ENCODE data around the gene GIMAP5. TPM values are rescaled to one million over a fixed set of nuclear protein-coding genes. Genes with fewer than 3 reads are reported as not detected.

The GIMAP5 gene
- total RNA-seq, 1 donor from 2014 or later = not detected

- Mint-ChIP-seq H3K27ac (no peak overlapping the region), H3K4me3 (ENCODE audit: low read depth) (no peak overlapping the region), H3K36me3 (ENCODE audit: insufficient read depth) (no peaks in the 10 kb centered on the region), H3K27me3 (peaks cover 88% of the 10 kb centered on the region), H3K9me3 (ENCODE audit: low read depth) (no peaks in the 10 kb centered on the region), H3K4me1 (ENCODE audit: low read depth) (no peaks in the 10 kb centered on the region)
- TF ChIP-seq, protein P1, sequence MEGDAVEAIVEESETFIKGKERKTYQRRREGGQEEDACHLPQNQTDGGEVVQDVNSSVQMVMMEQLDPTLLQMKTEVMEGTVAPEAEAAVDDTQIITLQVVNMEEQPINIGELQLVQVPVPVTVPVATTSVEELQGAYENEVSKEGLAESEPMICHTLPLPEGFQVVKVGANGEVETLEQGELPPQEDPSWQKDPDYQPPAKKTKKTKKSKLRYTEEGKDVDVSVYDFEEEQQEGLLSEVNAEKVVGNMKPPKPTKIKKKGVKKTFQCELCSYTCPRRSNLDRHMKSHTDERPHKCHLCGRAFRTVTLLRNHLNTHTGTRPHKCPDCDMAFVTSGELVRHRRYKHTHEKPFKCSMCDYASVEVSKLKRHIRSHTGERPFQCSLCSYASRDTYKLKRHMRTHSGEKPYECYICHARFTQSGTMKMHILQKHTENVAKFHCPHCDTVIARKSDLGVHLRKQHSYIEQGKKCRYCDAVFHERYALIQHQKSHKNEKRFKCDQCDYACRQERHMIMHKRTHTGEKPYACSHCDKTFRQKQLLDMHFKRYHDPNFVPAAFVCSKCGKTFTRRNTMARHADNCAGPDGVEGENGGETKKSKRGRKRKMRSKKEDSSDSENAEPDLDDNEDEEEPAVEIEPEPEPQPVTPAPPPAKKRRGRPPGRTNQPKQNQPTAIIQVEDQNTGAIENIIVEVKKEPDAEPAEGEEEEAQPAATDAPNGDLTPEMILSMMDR (IDR thresholded peaks at IDR 0.05; ENCODE audit: unreplicated experiment) = no peak
- no peak for DNase-seq (ENCODE audit: low spot score, unreplicated experiment)
Observed at GRCh38 chr7:150745876-150746275, 8.7 kb downstream of the GIMAP5 start.

- H3K4me1 Mint-ChIP-seq (ENCODE audit: low read depth) = no peaks in the 10 kb centered on the region
- H3K9me3 Mint-ChIP-seq (ENCODE audit: low read depth) = no peaks in the 10 kb centered on the region
- TF ChIP-seq, protein P1 (IDR thresholded peaks at IDR 0.05; ENCODE audit: unreplicated experiment) = no peak
- H3K4me3 Mint-ChIP-seq (ENCODE audit: low read depth) = no peak overlapping the region
- H3K27ac Mint-ChIP-seq = no peak overlapping the region
- H3K27me3 Mint-ChIP-seq = peaks cover 78% of the 10 kb centered on the region
- no peak for DNase-seq (ENCODE audit: low spot score, unreplicated experiment)
- no peaks in the 10 kb centered on the region for H3K36me3 Mint-ChIP-seq (ENCODE audit: insufficient read depth)
Observed at GRCh38 chr7:150746921-150747320, 9.7 kb downstream of the GIMAP5 start.

GRCh38 chr7:150748376-150748775 lies 11.2 kb downstream of the GIMAP5 start:
- DNase-seq (ENCODE audit: low spot score, unreplicated experiment) = no peak
- H3K4me3 Mint-ChIP-seq (ENCODE audit: low read depth) = no peak overlapping the region
- no peaks in the 10 kb centered on the region for H3K9me3 Mint-ChIP-seq (ENCODE audit: low read depth)
- H3K4me1 Mint-ChIP-seq (ENCODE audit: low read depth) = no peaks in the 10 kb centered on the region
- H3K36me3 Mint-ChIP-seq (ENCODE audit: insufficient read depth) = no peaks in the 10 kb centered on the region
- H3K27ac Mint-ChIP-seq = no peak overlapping the region
- TF ChIP-seq, protein P1 (IDR thresholded peaks at IDR 0.05; ENCODE audit: unreplicated experiment) = no peak
- peaks cover 67% of the 10 kb centered on the region for H3K27me3 Mint-ChIP-seq

DNA sequence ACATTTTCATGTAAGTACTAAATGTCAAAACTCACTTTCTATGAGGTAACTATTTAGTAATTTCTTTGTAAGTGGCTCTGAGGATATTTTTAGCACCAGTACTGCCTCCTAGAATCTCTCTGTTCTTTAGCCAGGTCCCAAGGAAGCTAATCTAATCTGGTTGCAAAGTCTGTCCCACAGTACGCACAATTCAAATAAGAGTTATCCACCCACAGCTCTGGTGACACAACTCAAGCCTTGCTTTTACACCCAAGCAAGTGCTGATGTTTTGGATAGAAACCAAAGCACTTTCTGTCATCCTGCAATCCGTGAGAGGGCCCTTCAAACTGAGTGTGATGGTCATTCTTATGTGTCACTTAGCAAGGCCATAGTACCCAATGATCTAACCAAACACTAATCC lies 14.5 kb downstream of the GIMAP5 start:
- H3K4me3 Mint-ChIP-seq (ENCODE audit: low read depth) = no peak overlapping the region
- no peak overlapping the region for H3K27ac Mint-ChIP-seq
- no peaks in the 10 kb centered on the region for H3K36me3 Mint-ChIP-seq (ENCODE audit: insufficient read depth)
- no peaks in the 10 kb centered on the region for H3K4me1 Mint-ChIP-seq (ENCODE audit: low read depth)
- peaks cover 52% of the 10 kb centered on the region for H3K27me3 Mint-ChIP-seq
- H3K9me3 Mint-ChIP-seq (ENCODE audit: low read depth) = no peaks in the 10 kb centered on the region
- DNase-seq (ENCODE audit: low spot score, unreplicated experiment) = no peak
- TF ChIP-seq, protein P1 (IDR thresholded peaks at IDR 0.05; ENCODE audit: unreplicated experiment) = no peak

DNA sequence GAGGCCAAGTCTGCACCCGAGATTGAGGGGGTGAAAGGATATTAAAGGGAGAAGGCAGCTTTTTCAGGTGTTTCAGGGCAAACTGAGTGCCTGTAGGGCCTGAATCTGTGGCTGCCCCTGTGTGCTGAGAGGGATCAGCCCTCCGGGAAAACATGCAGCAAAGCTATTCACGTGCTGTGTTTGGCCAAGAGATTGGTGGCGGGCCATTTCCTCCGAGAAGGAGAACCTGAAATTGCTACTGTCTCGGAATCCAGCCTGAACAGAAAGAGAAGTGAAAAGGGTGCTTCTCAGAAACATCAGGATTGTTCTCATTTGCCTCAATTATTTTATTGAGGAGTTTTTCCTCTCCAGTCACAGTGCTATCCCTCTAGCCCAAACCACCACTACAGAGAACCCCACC lies 16.0 kb downstream of the GIMAP5 start:
- Mint-ChIP-seq H3K4me3 (ENCODE audit: low read depth) (no peak overlapping the region), H3K27me3 (peaks cover 40% of the 10 kb centered on the region), H3K27ac (no peak overlapping the region), H3K9me3 (ENCODE audit: low read depth) (no peaks in the 10 kb centered on the region), H3K4me1 (ENCODE audit: low read depth) (no peaks in the 10 kb centered on the region), H3K36me3 (ENCODE audit: insufficient read depth) (no peaks in the 10 kb centered on the region)
- TF ChIP-seq, protein P1 (IDR thresholded peaks at IDR 0.05; ENCODE audit: unreplicated experiment) = no peak
- no peak for DNase-seq (ENCODE audit: low spot score, unreplicated experiment)

Data from progenitor cell of endocrine pancreas (in vitro differentiated cells).